Measurements from ENCODE around the gene MAB21L2. TPM values are rescaled to one million over a fixed set of nuclear protein-coding genes. Genes with fewer than 3 reads are reported as not detected.
"Not testable (repeated sequence)": the region's sequence is repeated elsewhere in the genome, so short reads cannot be mapped to it uniquely, and the experiment has no call there.

Gene MAB21L2
- polyA plus RNA-seq, 1 of the 3 experiments (the other 2 are of a cell fraction), result 0.92 TPM

- DNase-seq; H3K4me2 ChIP-seq; H3K9me3 ChIP-seq; H3K27me3 ChIP-seq (ENCODE audit: insufficient read depth); H4K20me1 ChIP-seq (ENCODE audit: insufficient read depth); H3F3A ChIP-seq (replicated peaks; ENCODE audit: insufficient read depth); H3K4me1 ChIP-seq (ENCODE audit: control insufficient read depth in 1 of 2, insufficient read depth in 2 of 2, low read depth in 1 of 2, low read length in 1 of 2); H3K4me3 ChIP-seq (ENCODE audit: low read depth in 2 of 2, low read length in 1 of 2); H2AFZ ChIP-seq (ENCODE audit: low read depth); H3K9me2 ChIP-seq; H3K27ac ChIP-seq (ENCODE audit: low read depth in 2 of 2, low read length in 1 of 2); CTCF ChIA-PET; H3K79me2 ChIP-seq (ENCODE audit: insufficient read depth); H3K36me3 ChIP-seq (replicated peaks in 1 of 2; ENCODE audit: control insufficient read depth in 1 of 2, insufficient read depth in 2 of 2, low read length in 1 of 2); H3K9ac ChIP-seq; POLR2A ChIA-PET: not testable (repeated sequence)
- WGBS (ENCODE audit: low lambda C conversion rate), result 91% methylated on average over 3 of the region's 3 CpGs
- TF ChIP-seq TCF12 (IDR thresholded peaks at IDR 0.05), result 0 out of 2 replicates have a peak, but pooled peaks have one; percentile 24
Measured at GRCh38 chr4:150537911-150538310, 44.0 kb upstream of the MAB21L2 start.

- H3K36me3 ChIP-seq (replicated peaks in 1 of 2; ENCODE audit: control insufficient read depth in 1 of 2, insufficient read depth in 2 of 2, low read length in 1 of 2), result no peaks in the 10 kb centered on the region
- H3K9me2 ChIP-seq, result no peaks in the 10 kb centered on the region
- no peaks in the 10 kb centered on the region for H3F3A ChIP-seq (replicated peaks; ENCODE audit: insufficient read depth)
- H3K79me2 ChIP-seq (ENCODE audit: insufficient read depth), result no peaks in the 10 kb centered on the region
- H3K9me3 ChIP-seq, result no peaks in the 10 kb centered on the region; the same call in 1 of the 2 replicates
- POLR2A ChIA-PET, result no interaction called here
- CTCF ChIA-PET, result no interaction called here
- no peak for DNase-seq
- H2AFZ ChIP-seq (ENCODE audit: low read depth), result no peak overlapping the region
- H4K20me1 ChIP-seq (ENCODE audit: insufficient read depth), result no peaks in the 10 kb centered on the region
- no peaks in the 10 kb centered on the region for H3K27me3 ChIP-seq (ENCODE audit: insufficient read depth)
- no peak overlapping the region for H3K4me2 ChIP-seq
- H3K9ac ChIP-seq, result no peak overlapping the region
- no peaks in the 10 kb centered on the region for H3K4me1 ChIP-seq (ENCODE audit: control insufficient read depth in 1 of 2, insufficient read depth in 2 of 2, low read depth in 1 of 2, low read length in 1 of 2)
- no peak overlapping the region for H3K27ac ChIP-seq (ENCODE audit: low read depth in 2 of 2, low read length in 1 of 2)
- H3K4me3 ChIP-seq (ENCODE audit: low read depth in 2 of 2, low read length in 1 of 2), result no peak overlapping the region
- TF ChIP-seq USF1 (IDR thresholded peaks at IDR 0.05; ENCODE audit: borderline replicate concordance, low read depth) (no peak), POLR2AphosphoS5 (IDR thresholded peaks at IDR 0.05; ENCODE audit: low read depth, low read length) (no peak), SIN3A (IDR thresholded peaks at IDR 0.05; ENCODE audit: borderline replicate concordance, low read depth, low read length) (no peak), MXI1 (IDR thresholded peaks at IDR 0.05; ENCODE audit: low read depth, low read length) (no peak), GATA2 (CRISPR knock-in tag; IDR thresholded peaks at IDR 0.05) (no peak), ELF1 (IDR thresholded peaks at IDR 0.05) (no peak), SMC3 (IDR thresholded peaks at IDR 0.05; ENCODE audit: low read depth, low read length) (no peak), ZBTB33 (IDR thresholded peaks at IDR 0.05; ENCODE audit: borderline replicate concordance, low read depth) (no peak), CTCF (IDR thresholded peaks at IDR 0.05) (no peak), YY1 (IDR thresholded peaks at IDR 0.05; ENCODE audit: low read depth) (no peak), TAF1 (IDR thresholded peaks at IDR 0.05; ENCODE audit: borderline replicate concordance, low read depth, low read length) (no peak), REST (IDR thresholded peaks at IDR 0.05; ENCODE audit: low read depth, low read length) (no peak), JUND (IDR thresholded peaks at IDR 0.05) (no peak), MAX (IDR thresholded peaks at IDR 0.05; ENCODE audit: low read depth) (no peak), RCOR1 (IDR thresholded peaks at IDR 0.05; ENCODE audit: low read length) (no peak), FOXJ3 (CRISPR knock-in tag; IDR thresholded peaks at IDR 0.05) (no peak), PBX3 (IDR thresholded peaks at IDR 0.05) (no peak), EP300 (IDR thresholded peaks at IDR 0.05; ENCODE audit: borderline replicate concordance in 1 of 2, low read depth in 1 of 2, low read length in 1 of 2) (no peak), EZH2phosphoT487 (IDR thresholded peaks at IDR 0.05; ENCODE audit: borderline replicate concordance, low read depth) (no peak)
Measured at GRCh38 chr4:150540536-150540935, 41.4 kb upstream of the MAB21L2 start.

Measured in SK-N-SH (cell line).